ENCODE results near the gene DLX6.

The DLX6 gene

GRCh38 chr7:97013134-97013844 is 7.9 kb downstream of the DLX6 start:
- ChIA-PET POLR2A (no interaction called here), CTCF (interaction anchor here (1.3 to 1.9 kb wide), 2 partner anchors 13 to 14 kb away, joined by 5 to 13 read pairs; no protein-coding TSS in a partner anchor)
- DNase-seq (ENCODE audit: extremely low spot score) = no peak

GRCh38 chr7:97013845-97014134 is 8.4 kb downstream of the DLX6 start:
- TF ChIP-seq CTCF (IDR thresholded peaks at IDR 0.05; ENCODE audit: control extremely low read depth, extremely low read depth, low read depth, missing control alignments) = no peak
- CTCF ChIA-PET = interaction anchor here (1.3 to 1.9 kb wide), 2 partner anchors 12 to 14 kb away, joined by 5 to 13 read pairs; no protein-coding TSS in a partner anchor
- DNase-seq (ENCODE audit: extremely low spot score) = no peak
- POLR2A ChIA-PET = no interaction called here

More at GRCh38 chr7:97013134-97013844, 7.9 kb downstream of the DLX6 start:
- no peak for TF ChIP-seq CTCF (IDR thresholded peaks at IDR 0.05; ENCODE audit: control extremely low read depth, extremely low read depth, low read depth, missing control alignments)

- DNase-seq (ENCODE audit: extremely low spot score) = no peak
- CTCF ChIA-PET = interaction anchor here (0.6 to 4.5 kb wide), 3 partner anchors 9 to 13 kb away, joined by 3 to 23 read pairs (median 13); no protein-coding TSS in a partner anchor
- no peak for TF ChIP-seq CTCF (IDR thresholded peaks at IDR 0.05; ENCODE audit: control extremely low read depth, extremely low read depth, low read depth, missing control alignments)
- POLR2A ChIA-PET = no interaction called here
Measured at GRCh38 chr7:97014145-97014750, 8.9 kb downstream of the DLX6 start.

GRCh38 chr7:97015279-97015678 is 9.9 kb downstream of the DLX6 start:
- DNase-seq (ENCODE audit: extremely low spot score) = no peak
- ChIA-PET CTCF (interaction anchor here (0.9 to 4.5 kb wide), 2 partner anchors 12 to 20 kb away, joined by 3 to 23 read pairs; no protein-coding TSS in a partner anchor), POLR2A (no interaction called here)
- no peak for TF ChIP-seq CTCF (IDR thresholded peaks at IDR 0.05; ENCODE audit: control extremely low read depth, extremely low read depth, low read depth, missing control alignments)

- CTCF ChIA-PET = interaction anchor here (0.9 to 4.5 kb wide), 2 partner anchors 11 to 20 kb away, joined by 3 to 23 read pairs; no protein-coding TSS in a partner anchor
- no peak for DNase-seq (ENCODE audit: extremely low spot score)
- POLR2A ChIA-PET = no interaction called here
- no peak for TF ChIP-seq CTCF (IDR thresholded peaks at IDR 0.05; ENCODE audit: control extremely low read depth, extremely low read depth, low read depth, missing control alignments)
Measured at GRCh38 chr7:97015756-97016380, 10.5 kb downstream of the DLX6 start.

GRCh38 chr7:97016381-97017191 is 11.2 kb downstream of the DLX6 start:
- POLR2A ChIA-PET = no interaction called here
- CTCF ChIA-PET = interaction anchor here (1.3 to 4.5 kb wide), 2 partner anchors 8 to 10 kb away, joined by 3 to 23 read pairs; no protein-coding TSS in a partner anchor
- no peak for TF ChIP-seq CTCF (IDR thresholded peaks at IDR 0.05; ENCODE audit: control extremely low read depth, extremely low read depth, low read depth, missing control alignments)
- DNase-seq (ENCODE audit: extremely low spot score) = no peak

Measured in GM10248 (cell line).